Stimulated activated CD8-positive, alpha-beta memory T cell treated with anti-CD3 and anti-CD28 coated beads, Interleukin-4, amount 100 ng/mL, for 48 hours (primary cell): Measurements from ENCODE around the gene FGF1.

Experiments
- DNase-seq: peaks from one replicate; pipeline ENCODE4 v3.0.0-alpha.2; 2020

FGF1 gene

GRCh38 chr5:142685418-142686209 lies at the start of gene FGF1:
FGF1 (minus strand) TSS chr5:142686090; CDS start chr5:142614127, 71,963 bp downstream.
- DNase-seq = no peak

DNA sequence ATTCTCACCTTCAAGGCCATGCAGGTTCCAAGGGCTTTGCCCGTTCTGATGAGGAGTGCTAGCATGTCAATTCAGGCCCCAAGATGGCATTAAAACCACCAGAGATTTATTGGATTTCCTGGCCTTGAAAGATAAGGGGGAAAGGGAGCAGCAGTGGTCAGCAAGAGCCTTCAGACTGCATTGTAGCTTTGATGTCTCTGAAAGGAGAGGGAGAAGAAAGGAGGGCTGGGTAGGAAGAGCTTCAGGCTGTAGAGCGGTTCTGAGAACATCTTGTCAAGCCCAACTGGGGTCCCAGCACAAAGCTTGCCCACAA lies 41.8 kb upstream of the FGF1 start:
- no peak for DNase-seq

- DNase-seq = no peak
Measured at GRCh38 chr5:142726188-142726731, 40.4 kb upstream of the FGF1 start.

GRCh38 chr5:142725231-142726187 lies 39.6 kb upstream of the FGF1 start:
- no peak for DNase-seq

GRCh38 chr5:142724821-142725220 lies 38.9 kb upstream of the FGF1 start:
- no peak for DNase-seq

GRCh38 chr5:142722896-142723295 lies 37.0 kb upstream of the FGF1 start:
- no peak for DNase-seq

DNA sequence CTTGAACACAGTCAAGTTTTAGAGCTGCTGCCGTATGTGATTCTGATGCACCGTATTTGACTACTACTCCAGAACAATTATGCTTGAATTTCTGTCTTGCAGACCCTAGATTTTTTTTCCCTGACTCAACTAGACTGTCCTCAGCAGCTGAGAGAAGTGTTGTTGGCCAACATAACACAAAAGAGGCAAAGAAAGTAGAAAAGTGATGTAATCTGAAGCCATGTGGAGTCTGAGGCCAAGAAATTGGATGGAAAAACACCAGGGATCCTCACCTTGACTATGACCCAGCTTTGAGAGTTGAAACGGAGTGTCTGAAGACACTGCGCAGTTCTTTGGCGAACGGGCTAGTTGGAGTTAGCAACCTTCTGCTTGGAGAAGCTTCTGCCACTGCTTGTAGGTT lies 36.3 kb upstream of the FGF1 start:
- DNase-seq = no peak

DNA sequence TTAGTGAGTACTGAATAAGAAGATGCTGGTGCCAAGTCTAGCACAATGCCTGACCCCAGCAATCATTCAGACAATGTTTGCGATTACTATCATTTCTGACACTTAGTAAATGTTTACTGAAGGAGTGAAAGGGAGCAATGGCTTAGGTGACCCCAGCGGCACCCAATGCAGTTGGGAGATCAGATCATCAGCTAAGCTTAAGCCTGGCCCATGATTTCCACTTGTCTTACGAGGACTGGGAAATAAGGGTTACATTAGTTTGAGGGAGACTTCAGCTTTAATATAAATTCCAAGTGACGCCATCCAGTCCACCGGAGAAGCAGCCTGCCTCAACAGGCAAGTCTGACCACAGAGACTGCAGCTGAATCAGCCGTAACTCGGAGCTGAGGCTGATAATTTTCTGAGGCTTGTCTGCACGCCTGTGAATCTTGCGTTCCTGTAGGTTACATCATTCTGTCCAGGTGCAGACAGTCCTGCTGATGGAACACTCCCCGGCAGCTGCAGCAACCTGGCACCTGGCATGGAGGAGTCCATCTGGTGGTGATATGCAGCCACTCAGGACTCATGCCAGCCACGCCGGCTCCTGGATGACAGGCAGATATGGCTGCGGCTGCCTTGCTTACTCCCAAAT lies 34.9 kb upstream of the FGF1 start:
- no peak for DNase-seq

DNA sequence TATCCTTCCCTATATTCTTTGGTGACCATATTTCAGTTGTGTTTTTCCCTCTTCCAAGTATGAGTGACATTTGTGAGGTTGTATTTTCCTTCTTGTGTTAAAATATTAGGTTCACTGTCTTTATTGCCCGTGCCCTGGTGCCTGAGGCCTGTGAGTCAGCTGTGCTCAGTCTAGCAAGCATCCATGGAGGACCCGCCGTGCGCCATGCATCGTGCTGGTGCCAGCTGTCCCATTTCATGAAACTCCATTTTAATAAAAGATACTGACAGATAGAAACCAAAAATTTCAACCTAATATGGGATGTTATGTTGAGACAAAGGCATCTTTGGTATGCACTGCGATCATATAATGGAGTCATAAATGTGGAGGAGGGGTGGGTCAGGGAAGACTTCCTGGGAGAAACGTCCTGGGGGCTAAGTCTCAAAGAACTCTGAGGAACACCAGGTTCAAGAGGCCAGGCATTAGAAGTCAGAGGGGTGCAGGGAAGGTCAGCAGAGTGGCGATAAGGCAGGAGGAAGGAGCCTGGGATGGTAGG lies 34.0 kb upstream of the FGF1 start:
- DNase-seq = no peak

GRCh38 chr5:142717582-142718215 lies 31.8 kb upstream of the FGF1 start:
- no peak for DNase-seq

DNA sequence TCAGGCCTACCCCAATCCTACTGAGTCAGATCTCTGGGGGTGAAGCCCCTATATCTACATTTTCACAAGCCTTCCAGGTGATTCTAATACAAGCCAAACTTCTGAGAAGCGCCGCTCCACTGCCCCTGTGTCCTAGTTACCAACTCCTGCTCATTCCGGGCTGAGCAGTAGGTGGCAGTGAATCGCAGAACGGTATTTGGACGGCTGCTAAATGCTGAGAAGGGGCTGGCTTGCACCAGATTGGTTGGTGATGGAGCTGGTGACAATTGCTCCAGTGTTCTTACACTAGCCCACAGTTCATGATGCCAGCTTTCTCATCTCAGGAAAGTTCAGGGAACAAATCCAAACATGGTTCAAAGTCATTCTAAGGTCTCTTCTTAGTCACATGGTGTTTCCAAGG lies 31.1 kb upstream of the FGF1 start:
- peak; percentile 43 for DNase-seq

DNA sequence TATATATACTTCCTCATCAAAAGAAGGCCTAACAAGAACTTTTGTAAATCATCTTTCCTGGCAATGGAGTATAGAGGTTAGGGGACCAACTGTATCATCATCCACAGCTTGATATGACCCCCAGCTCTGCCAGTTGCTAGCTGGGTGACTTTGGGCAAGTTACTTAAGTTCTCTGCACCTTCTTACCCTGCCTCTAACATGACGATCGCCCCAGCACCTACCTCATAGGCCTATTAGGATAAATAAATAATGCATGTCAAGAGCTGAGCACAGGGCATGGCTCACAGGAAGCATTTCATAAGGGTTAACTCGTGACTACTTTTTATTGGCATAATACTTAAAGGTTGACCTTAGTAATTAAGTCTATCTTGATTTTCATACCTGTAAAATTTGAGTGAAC lies 29.4 kb upstream of the FGF1 start:
- DNase-seq = no peak

- peak; percentile 93 for DNase-seq
Measured at GRCh38 chr5:142713121-142713706, 27.3 kb upstream of the FGF1 start.

DNA sequence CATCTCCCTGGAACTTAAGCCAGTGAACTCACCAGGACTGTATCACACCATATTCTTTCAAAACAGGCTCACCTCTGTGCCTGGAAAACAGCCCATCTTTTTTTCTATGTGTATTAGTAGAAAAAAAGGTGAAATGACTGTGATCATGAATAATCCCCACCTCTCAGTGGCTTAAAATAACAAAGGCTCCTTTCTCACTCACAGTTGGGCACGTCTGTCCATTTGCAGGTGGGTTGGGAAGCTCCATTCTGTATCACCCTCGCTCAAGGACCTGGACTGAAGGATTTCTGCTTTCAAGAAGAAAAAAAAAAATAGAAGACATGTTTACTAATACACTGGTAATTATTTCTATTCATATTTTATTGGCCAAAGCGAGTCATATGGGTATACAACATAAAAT lies 17.3 kb upstream of the FGF1 start:
- no peak for DNase-seq

DNA sequence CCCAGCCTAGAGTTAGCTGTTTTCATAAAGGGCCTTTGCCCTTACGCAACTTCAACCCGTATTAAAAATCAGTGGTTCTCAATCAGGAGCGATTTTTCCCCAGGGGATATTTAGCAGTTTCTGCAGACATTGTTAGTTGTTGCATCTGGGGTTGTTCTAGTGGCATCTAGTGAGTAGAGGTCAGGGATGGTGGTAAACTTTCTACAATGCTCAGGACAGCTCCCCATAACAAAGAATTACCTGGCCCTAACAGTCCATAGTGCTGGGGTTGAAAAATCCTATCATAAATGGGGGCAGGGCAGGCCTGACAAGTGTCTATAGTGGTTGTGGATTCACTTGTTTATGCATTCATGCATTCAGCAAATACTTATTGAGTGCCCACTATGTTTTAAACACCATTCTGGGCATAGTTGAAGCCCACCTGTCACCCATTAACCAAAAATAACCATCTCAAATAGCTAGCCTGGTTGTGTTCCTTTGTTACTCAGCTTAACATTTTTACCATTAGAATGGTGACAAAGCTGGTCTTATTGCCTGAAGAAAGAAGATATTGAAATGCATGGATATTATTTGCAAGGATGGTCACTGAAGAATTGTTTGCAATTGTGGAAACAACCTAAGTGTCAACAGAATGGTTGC lies 15.9 kb upstream of the FGF1 start:
- no peak for DNase-seq

DNA sequence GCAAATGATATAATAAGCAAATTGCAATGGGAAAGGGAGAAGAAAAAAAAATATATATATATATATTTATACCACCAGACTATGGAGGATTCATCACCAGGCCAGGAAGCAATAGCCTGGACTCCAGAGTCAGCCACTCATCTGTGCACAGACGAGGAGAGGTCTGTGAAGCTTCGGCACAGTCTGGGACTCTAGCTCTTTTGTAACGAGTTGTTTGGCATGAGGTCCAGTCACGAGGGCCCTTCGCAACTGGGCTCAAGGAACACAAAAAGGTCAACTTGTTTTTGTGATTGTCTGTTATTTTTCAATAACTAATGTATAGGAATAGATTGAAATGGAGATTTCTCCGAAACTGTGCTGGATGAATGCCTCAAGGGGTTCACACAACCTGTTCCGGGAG lies 14.7 kb upstream of the FGF1 start:
- DNase-seq = no peak

- DNase-seq = peak; percentile 89
Measured at GRCh38 chr5:142699184-142699720, 13.4 kb upstream of the FGF1 start.

DNA sequence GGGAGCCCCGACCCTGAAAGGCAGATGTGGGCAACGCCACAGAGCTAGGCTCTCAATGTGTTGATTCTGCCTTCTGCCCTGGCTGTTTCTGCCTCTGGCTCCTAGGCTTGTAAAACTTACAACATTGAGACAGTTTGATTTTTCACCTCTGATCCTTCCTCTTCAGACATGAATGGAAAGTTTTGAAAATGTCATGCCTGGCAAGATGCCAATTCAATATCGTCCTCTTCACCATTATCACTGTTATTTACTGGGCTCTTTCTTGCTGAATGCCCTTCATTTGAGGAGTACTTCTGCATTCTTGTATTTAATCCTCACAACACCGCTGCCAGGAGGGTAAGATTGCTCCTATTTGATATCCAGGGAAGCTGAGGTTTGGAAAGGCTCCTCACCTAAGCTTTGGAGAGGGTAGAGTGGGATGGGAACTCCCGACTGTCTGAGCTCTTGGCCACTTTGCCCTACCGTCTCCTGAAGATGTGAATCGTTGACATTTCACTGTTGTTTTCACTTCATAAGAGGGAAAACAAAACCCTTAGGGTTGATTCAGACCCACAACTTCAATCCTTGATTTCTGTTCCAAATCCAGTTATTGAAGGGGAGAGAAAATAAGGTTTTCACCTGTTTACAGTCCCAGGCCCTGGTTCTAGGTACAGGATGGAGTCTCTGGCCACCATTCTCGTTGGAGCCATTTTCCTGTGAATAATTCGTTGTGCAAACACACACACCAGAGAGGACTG lies 12.7 kb upstream of the FGF1 start:
- DNase-seq = no peak

GRCh38 chr5:142697356-142698255 lies 11.7 kb upstream of the FGF1 start:
- no peak for DNase-seq

DNA sequence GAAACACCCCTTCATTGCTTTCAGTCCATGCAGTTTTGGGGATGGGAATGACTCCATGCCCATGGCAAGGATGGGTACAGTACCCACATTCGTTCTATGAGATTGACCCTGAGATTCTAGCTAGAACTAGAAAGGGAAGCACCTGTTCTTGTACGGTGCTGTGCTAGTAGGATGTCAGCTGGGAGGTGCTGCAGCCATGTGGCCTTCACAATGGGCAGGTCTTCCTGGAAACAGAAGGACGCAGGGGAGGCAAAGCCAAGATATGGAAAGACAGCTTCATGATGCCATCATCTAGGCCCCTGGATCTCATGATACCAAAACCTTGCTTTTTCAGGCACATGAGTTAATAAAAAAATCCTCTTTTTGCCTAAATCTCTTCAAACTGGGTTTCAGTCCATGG lies 10.5 kb upstream of the FGF1 start:
- DNase-seq = no peak
